Measurements from ENCODE around the gene TBX2. TPM values are rescaled to one million over a fixed set of nuclear protein-coding genes. Genes with fewer than 3 reads are reported as not detected.

Gene TBX2
- total and polyA plus RNA-seq, 9 of the 15 experiments (the other 6 are each of a cell fraction or from before 2014, with no cell fraction given) = 0.18 TPM; not detected in 8

DNA sequence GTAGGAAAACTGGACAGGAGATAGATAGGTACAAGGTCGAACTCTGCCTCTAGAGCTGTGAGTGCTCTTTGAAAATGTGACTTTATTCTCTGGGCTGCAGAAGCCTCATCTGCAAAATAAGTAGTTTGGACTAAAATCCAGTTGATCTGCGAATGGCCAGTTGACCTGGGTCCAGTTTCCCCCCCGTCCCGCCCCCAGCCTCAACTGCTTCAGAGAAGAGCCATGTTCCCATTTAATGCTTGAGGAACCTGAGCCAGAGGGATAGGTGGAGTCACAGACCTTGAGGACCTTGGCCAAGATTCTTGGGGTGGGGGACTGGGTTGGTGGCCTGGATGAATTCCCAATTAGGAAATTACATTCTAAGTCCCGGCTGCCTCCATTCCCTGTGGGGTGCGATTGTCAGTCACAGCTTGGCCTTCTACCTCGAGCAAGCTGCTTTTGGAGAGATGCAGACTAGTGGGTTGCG is 14.1 kb downstream of the TBX2 start (continued):
- TF ChIP-seq, protein P1, sequence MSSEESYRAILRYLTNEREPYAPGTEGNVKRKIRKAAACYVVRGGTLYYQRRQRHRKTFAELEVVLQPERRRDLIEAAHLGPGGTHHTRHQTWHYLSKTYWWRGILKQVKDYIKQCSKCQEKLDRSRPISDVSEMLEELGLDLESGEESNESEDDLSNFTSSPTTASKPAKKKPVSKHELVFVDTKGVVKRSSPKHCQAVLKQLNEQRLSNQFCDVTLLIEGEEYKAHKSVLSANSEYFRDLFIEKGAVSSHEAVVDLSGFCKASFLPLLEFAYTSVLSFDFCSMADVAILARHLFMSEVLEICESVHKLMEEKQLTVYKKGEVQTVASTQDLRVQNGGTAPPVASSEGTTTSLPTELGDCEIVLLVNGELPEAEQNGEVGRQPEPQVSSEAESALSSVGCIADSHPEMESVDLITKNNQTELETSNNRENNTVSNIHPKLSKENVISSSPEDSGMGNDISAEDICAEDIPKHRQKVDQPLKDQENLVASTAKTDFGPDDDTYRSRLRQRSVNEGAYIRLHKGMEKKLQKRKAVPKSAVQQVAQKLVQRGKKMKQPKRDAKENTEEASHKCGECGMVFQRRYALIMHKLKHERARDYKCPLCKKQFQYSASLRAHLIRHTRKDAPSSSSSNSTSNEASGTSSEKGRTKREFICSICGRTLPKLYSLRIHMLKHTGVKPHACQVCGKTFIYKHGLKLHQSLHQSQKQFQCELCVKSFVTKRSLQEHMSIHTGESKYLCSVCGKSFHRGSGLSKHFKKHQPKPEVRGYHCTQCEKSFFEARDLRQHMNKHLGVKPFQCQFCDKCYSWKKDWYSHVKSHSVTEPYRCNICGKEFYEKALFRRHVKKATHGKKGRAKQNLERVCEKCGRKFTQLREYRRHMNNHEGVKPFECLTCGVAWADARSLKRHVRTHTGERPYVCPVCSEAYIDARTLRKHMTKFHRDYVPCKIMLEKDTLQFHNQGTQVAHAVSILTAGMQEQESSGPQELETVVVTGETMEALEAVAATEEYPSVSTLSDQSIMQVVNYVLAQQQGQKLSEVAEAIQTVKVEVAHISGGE (CRISPR knock-in tag; IDR thresholded peaks at IDR 0.05) = peak in 1 of 3 experiments; percentile 67; a peak in 1 of 6 replicates
- TF ChIP-seq RBM25 (IDR thresholded peaks at IDR 0.05; ENCODE audit: low read depth, low read length, severe bottlenecking) (no peak), ETV6 (IDR thresholded peaks at IDR 0.05; ENCODE audit: borderline replicate concordance in 1 of 2, low read depth in 2 of 2, low read length in 1 of 2) (no peak), ETV6 (CRISPR knock-in tag; IDR thresholded peaks at IDR 0.05; ENCODE audit: borderline replicate concordance) (no peak), BACH1 (tag; IDR thresholded peaks at IDR 0.05) (0 out of 2 replicates have a peak, but pooled peaks have one; percentile 19), ZNF408 (CRISPR knock-in tag; IDR thresholded peaks at IDR 0.05; ENCODE audit: low read depth) (no peak), SMAD1 (IDR thresholded peaks at IDR 0.05; ENCODE audit: low read depth, low read length, partially characterized antibody) (no peak), EP300 (IDR thresholded peaks at IDR 0.05; ENCODE audit: low read length) (no peak), TGIF2 (CRISPR knock-in tag; IDR thresholded peaks at IDR 0.05) (no peak)
